ENCODE measurements around the gene ZSWIM1.

DNA sequence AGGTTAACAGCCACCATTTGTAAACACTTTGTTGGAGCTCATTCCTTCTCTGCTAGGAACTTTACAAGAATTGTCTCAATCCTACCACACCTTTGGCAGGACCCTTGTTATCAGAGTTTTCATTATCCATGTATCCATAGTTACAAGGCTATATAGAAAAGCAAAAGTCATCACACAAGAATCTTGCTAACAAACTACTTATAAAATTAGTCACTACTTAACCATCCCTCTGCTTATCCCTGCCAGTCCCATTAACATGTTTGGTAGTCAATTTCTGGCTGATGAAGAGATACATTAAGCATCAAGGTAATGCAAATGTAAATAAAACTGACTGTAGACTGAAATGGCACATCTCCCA is 13.2 kb upstream of the ZSWIM1 start:
- TF ChIP-seq EZH2 (IDR thresholded peaks at IDR 0.05; ENCODE audit: low read length), result no peak
- TF ChIP-seq, protein P1, sequence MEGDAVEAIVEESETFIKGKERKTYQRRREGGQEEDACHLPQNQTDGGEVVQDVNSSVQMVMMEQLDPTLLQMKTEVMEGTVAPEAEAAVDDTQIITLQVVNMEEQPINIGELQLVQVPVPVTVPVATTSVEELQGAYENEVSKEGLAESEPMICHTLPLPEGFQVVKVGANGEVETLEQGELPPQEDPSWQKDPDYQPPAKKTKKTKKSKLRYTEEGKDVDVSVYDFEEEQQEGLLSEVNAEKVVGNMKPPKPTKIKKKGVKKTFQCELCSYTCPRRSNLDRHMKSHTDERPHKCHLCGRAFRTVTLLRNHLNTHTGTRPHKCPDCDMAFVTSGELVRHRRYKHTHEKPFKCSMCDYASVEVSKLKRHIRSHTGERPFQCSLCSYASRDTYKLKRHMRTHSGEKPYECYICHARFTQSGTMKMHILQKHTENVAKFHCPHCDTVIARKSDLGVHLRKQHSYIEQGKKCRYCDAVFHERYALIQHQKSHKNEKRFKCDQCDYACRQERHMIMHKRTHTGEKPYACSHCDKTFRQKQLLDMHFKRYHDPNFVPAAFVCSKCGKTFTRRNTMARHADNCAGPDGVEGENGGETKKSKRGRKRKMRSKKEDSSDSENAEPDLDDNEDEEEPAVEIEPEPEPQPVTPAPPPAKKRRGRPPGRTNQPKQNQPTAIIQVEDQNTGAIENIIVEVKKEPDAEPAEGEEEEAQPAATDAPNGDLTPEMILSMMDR (optimal IDR thresholded peaks at IDR 0.05 in 1 of 3, IDR thresholded peaks at IDR 0.05 in 1 of 3, conservative IDR thresholded peaks at IDR 0.05 in 1 of 3; ENCODE audit: extremely low read depth in 1 of 3, insufficient read depth in 2 of 3, low read length in 3 of 3), result no peak
